Fibroblast of lung (primary cell): ENCODE results near the gene PXDC1. TPM values are rescaled to one million over a fixed set of nuclear protein-coding genes. Genes with fewer than 3 reads are reported as not detected.

Experiments
- DNase-seq, 2 donors: peaks; one replicate each; pipeline versions ENCODE4 v3.0.0 to v3.0.0-alpha.2; 2010; ENCODE audit warnings: low read depth in 2 of 2
- H2AFZ ChIP-seq: 2 replicates; pipeline ENCODE4 v1.5.1; 2012; ENCODE audit warnings: low read length, control low read depth, inconsistent platforms
- H3K27ac ChIP-seq: 2 replicates; pipeline ENCODE4 v1.5.1; 2011; ENCODE audit warnings: low read length, control low read depth; ENCODE audit not compliant: insufficient read depth
- H3K27me3 ChIP-seq: 2 replicates; pipeline ENCODE4 v1.5.1; 2011; ENCODE audit warnings: mild to moderate bottlenecking, low read length; ENCODE audit not compliant: control insufficient read depth, insufficient read depth
- H3K36me3 ChIP-seq: 2 replicates; pipeline ENCODE4 v1.5.1; 2011; ENCODE audit warnings: low read length; ENCODE audit not compliant: control insufficient read depth, insufficient read depth
- H3K4me1 ChIP-seq: 2 replicates; pipeline ENCODE4 v1.5.1; 2011; ENCODE audit warnings: low read length; ENCODE audit not compliant: control insufficient read depth, insufficient read depth; ENCODE audit errors: extremely low read depth
- H3K4me2 ChIP-seq: 2 replicates; pipeline ENCODE4 v1.5.1; 2011; ENCODE audit warnings: low read length, control low read depth; ENCODE audit not compliant: insufficient read depth; ENCODE audit errors: extremely low read depth
- H3K4me3 ChIP-seq, 4 experiments: fragments of 200-600 bp in 1 of 4; sonication (generic) in 1 of 4; replicated peaks in 1 of 4; 2 replicates each; pipeline ENCODE4 v1.5.1; 2011 to 2016; ENCODE audit warnings: low read length in 4 of 4, low read depth in 3 of 4, mild to moderate bottlenecking in 3 of 4, control low read depth in 2 of 4, inconsistent platforms in 1 of 4, mixed read lengths in 1 of 4; ENCODE audit not compliant: insufficient read depth in 1 of 4; ENCODE audit errors: control extremely low read depth in 1 of 4
- H3K79me2 ChIP-seq: 2 replicates; pipeline ENCODE4 v1.5.1; 2012; ENCODE audit warnings: mild to moderate bottlenecking, low read length, inconsistent platforms; ENCODE audit not compliant: control insufficient read depth, insufficient read depth
- H3K9ac ChIP-seq: 2 replicates; pipeline ENCODE4 v1.5.1; 2011; ENCODE audit warnings: mild to moderate bottlenecking, low read length, control low read depth; ENCODE audit not compliant: insufficient read depth
- H3K9me3 ChIP-seq: 2 replicates; pipeline ENCODE4 v1.5.1; 2012; ENCODE audit warnings: low read depth, low read length; ENCODE audit not compliant: control insufficient read depth, insufficient read depth
- H4K20me1 ChIP-seq: 2 replicates; pipeline ENCODE4 v1.5.1; 2011; ENCODE audit warnings: low read length; ENCODE audit not compliant: control insufficient read depth, insufficient read depth; ENCODE audit errors: extremely low read depth
- EZH2 ChIP-seq: IDR thresholded peaks from 2 replicates; pipeline ENCODE4 v1.5.1; 2012; ENCODE audit warnings: low read length, control low read depth, mild to moderate bottlenecking; ENCODE audit errors: missing control alignments
- polyA plus RNA-seq, 2 donors: library from polyadenylated mRNA; depleted of rRNA in 1 of 2; stranded (reverse) in 1 of 2; unstranded in 1 of 2; fragments of >200 nt; gene quantifications; 2 replicates each; pipeline ENCODE4 v1.2.1, GENCODE V29; 2011 to 2012; ENCODE audit warnings: missing spikeins in 1 of 2
- total RNA-seq: library from RNA; depleted of rRNA; stranded (reverse); fragments of >200 nt; gene quantifications from 2 replicates; pipeline ENCODE4 v1.2.1, GENCODE V29; 2014
- TF ChIP-seq, protein P1 (sequence below), 2 donors: IDR thresholded peaks in 1 of 2; conservative IDR thresholded peaks in 1 of 2; 1 replicate in 1 of 2; 2 replicates in 1 of 2; pipeline ENCODE4 v1.5.1; 2011 to 2012; ENCODE audit warnings: low read length in 2 of 2, control low read depth in 1 of 2, inconsistent platforms in 1 of 2, low read depth in 1 of 2, mild to moderate bottlenecking in 1 of 2

PXDC1 gene
- total and polyA plus RNA-seq, 2 donors (not counting 1 experiment from before 2014, with no cell fraction given): 30.3 to 52.7 TPM

DNA sequence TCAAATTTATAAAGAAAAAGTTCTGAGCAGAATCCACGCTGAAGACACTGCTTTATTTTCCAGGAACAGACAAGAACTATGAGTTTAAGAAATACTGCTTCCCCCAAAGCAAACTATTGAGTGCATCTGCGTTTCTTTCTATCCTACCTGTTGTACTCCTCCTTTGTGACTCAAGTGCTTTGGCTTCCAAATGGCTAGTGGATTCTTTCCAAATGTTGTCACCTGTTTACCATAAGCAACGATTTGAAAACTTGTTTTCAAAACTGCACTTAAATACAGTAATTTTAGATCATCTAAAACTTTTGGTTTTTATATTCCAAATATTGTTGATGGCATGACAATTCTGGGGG, 9.5 kb downstream of the PXDC1 start:
- Histone ChIP-seq H3K4me2 (no peak overlapping the region), H3K27me3 (no peaks in the 10 kb centered on the region), H2AFZ (no peak overlapping the region), H4K20me1 (no peaks in the 10 kb centered on the region), H3K4me3 (no peak overlapping the region), H3K36me3 (peaks cover 9% of the 10 kb centered on the region), H3K4me1 (peaks cover 3% of the 10 kb centered on the region), H3K79me2 (peaks cover 97% of the 10 kb centered on the region), H3K9ac (no peak overlapping the region), H3K27ac (no peak overlapping the region), H3K9me3 (no peaks in the 10 kb centered on the region)
- no peak for DNase-seq
- TF ChIP-seq, protein P1, sequence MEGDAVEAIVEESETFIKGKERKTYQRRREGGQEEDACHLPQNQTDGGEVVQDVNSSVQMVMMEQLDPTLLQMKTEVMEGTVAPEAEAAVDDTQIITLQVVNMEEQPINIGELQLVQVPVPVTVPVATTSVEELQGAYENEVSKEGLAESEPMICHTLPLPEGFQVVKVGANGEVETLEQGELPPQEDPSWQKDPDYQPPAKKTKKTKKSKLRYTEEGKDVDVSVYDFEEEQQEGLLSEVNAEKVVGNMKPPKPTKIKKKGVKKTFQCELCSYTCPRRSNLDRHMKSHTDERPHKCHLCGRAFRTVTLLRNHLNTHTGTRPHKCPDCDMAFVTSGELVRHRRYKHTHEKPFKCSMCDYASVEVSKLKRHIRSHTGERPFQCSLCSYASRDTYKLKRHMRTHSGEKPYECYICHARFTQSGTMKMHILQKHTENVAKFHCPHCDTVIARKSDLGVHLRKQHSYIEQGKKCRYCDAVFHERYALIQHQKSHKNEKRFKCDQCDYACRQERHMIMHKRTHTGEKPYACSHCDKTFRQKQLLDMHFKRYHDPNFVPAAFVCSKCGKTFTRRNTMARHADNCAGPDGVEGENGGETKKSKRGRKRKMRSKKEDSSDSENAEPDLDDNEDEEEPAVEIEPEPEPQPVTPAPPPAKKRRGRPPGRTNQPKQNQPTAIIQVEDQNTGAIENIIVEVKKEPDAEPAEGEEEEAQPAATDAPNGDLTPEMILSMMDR (conservative IDR thresholded peaks at IDR 0.05 in 1 of 2, IDR thresholded peaks at IDR 0.05 in 1 of 2; ENCODE audit: low read depth in 1 of 2, low read length in 2 of 2): no peak
- TF ChIP-seq EZH2: no peak

DNA sequence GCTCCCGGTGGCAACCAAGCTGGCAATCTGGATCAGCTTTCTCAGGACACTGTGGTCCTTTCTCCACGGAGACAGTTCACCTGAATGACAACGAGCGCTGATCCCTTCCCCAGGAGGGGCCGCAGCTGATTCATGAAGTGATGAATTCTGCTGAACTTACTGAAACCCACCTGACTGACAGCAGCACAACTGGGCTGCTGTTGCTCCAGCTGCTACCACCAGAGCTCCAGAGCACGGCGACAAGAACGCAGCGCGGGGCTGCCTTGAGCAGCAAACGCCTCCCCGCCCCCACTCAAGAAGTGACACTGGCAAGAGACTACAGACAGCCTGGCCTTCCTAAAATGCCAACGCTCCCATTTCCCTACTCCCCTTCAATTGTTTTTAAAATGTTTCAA, 10.0 kb downstream of the PXDC1 start:
- no peaks in the 10 kb centered on the region for H3K9me3 ChIP-seq
- H3K27ac ChIP-seq: no peak overlapping the region
- H2AFZ ChIP-seq: no peak overlapping the region
- H3K27me3 ChIP-seq: no peaks in the 10 kb centered on the region
- DNase-seq: no peak
- H3K4me2 ChIP-seq: no peak overlapping the region
- peaks cover 97% of the 10 kb centered on the region for H3K79me2 ChIP-seq
- peaks cover 13% of the 10 kb centered on the region for H3K36me3 ChIP-seq
- TF ChIP-seq, protein P1 (conservative IDR thresholded peaks at IDR 0.05 in 1 of 2, IDR thresholded peaks at IDR 0.05 in 1 of 2; ENCODE audit: low read depth in 1 of 2, low read length in 2 of 2): no peak
- TF ChIP-seq EZH2: no peak
- no peak overlapping the region for H3K4me3 ChIP-seq
- no peaks in the 10 kb centered on the region for H4K20me1 ChIP-seq
- peaks cover 3% of the 10 kb centered on the region for H3K4me1 ChIP-seq
- H3K9ac ChIP-seq: no peak overlapping the region

DNA sequence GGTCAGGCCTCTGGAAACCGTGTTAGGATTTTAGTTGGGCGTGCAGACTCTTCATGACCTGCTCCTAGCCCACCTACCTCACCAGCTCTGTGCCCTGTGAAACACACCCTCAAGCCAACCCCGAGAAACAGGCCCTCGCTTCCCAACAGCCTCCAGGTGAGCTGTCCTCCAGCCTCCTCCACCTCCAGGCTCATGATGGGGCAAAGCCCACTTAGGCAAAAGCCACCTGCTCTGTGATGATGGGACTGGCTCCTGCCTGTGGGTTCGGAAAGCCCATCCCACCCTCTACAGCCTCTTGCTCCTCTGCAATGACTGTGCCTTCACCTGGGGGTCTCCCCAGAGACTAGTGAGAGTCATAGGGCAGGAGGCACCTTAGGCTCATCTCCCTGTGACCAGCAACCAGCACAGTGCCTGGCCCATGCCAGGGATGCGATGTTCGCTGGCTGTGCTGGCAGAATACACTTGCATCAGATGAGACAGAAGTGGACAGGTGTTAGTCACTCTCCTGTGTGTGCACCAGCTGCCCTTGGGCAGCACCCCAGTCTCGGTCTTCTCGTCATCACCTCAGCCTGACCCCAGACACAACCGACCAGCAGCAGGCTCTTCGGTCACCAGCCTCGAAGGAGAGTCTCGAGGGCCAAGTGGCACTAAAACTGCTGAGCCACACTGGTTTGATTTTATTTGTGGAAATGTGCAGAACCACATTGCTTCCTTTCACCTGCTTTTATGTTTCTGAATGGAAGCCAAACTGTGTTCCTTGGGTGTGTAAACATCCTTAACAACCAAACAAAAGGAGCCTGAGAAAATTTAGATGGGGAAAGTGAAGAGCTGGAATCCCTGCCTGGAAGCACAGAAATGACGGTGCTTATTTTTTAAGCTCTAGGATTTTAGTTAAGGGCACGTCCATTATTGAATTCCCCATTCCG, 10.7 kb downstream of the PXDC1 start:
- peaks cover 96% of the 10 kb centered on the region for H3K79me2 ChIP-seq
- peaks cover 17% of the 10 kb centered on the region for H3K36me3 ChIP-seq
- no peaks in the 10 kb centered on the region for H4K20me1 ChIP-seq
- H3K27ac ChIP-seq: no peak overlapping the region
- TF ChIP-seq EZH2: no peak
- TF ChIP-seq, protein P1 (conservative IDR thresholded peaks at IDR 0.05 in 1 of 2, IDR thresholded peaks at IDR 0.05 in 1 of 2; ENCODE audit: low read depth in 1 of 2, low read length in 2 of 2): no peak
- no peaks in the 10 kb centered on the region for H3K27me3 ChIP-seq
- H3K4me3 ChIP-seq: no peak overlapping the region
- no peaks in the 10 kb centered on the region for H3K9me3 ChIP-seq
- peaks cover 3% of the 10 kb centered on the region for H3K4me1 ChIP-seq
- no peak for DNase-seq
- H2AFZ ChIP-seq: no peak overlapping the region
- no peak overlapping the region for H3K9ac ChIP-seq
- H3K4me2 ChIP-seq: no peak overlapping the region
